ENCODE measurements around the gene TRIM49B. TPM values are rescaled to one million over a fixed set of nuclear protein-coding genes. Genes with fewer than 3 reads are reported as not detected.
"Not testable (repeated sequence)": the region's sequence is repeated elsewhere in the genome, so short reads cannot be mapped to it uniquely, and the experiment has no call there.

TRIM49B gene
- not detected for polyA plus RNA-seq (2012; ENCODE audit: insufficient read depth, insufficient read length, low read depth)

- H3K4me1 ChIP-seq; H3K36me3 ChIP-seq; DNase-seq; H3K4me3 ChIP-seq (ENCODE audit: low read depth, low read length); H3K9me3 ChIP-seq; H3K27me3 ChIP-seq: not testable (repeated sequence)
Measured at GRCh38 chr11:49028523-49028922, at the start of gene TRIM49B. TRIM49B (plus strand) TSS chr11:49028823; CDS start chr11:49031600, 2,777 bp downstream.

GRCh38 chr11:48983785-48984184 lies 44.8 kb upstream of the TRIM49B start, which contains the start of gene TRIM51G:
TRIM51G (minus strand) TSS chr11:48983885; CDS start chr11:48981695, 2,190 bp downstream.
- not testable (repeated sequence) for H3K27me3 ChIP-seq; H3K4me1 ChIP-seq; H3K4me3 ChIP-seq (ENCODE audit: low read depth, low read length); H3K36me3 ChIP-seq; H3K9me3 ChIP-seq; DNase-seq

GRCh38 chr11:49048229-49048628 lies 19.6 kb downstream of the TRIM49B start:
- not testable (repeated sequence) for H3K9me3 ChIP-seq; DNase-seq; H3K27me3 ChIP-seq; H3K36me3 ChIP-seq; H3K4me1 ChIP-seq; H3K4me3 ChIP-seq (ENCODE audit: low read depth, low read length)

GRCh38 chr11:49049821-49050220 lies 21.2 kb downstream of the TRIM49B start:
- not testable (repeated sequence) for H3K4me1 ChIP-seq; H3K27me3 ChIP-seq; H3K36me3 ChIP-seq; H3K4me3 ChIP-seq (ENCODE audit: low read depth, low read length); H3K9me3 ChIP-seq; DNase-seq

- H3K27me3 ChIP-seq; H3K4me3 ChIP-seq (ENCODE audit: low read depth, low read length); H3K4me1 ChIP-seq; H3K36me3 ChIP-seq; H3K9me3 ChIP-seq; DNase-seq: not testable (repeated sequence)
Measured at GRCh38 chr11:49059012-49059411, 30.4 kb downstream of the TRIM49B start, which contains the start of gene TRIM64C. TRIM64C (minus strand) TSS chr11:49059112; CDS start chr11:49059112, 0 bp downstream.

GRCh38 chr11:49069897-49070296 lies 41.3 kb downstream of the TRIM49B start:
- not testable (repeated sequence) for H3K4me3 ChIP-seq (ENCODE audit: low read depth, low read length); H3K4me1 ChIP-seq; H3K27me3 ChIP-seq; H3K36me3 ChIP-seq; H3K9me3 ChIP-seq; DNase-seq

All from BE2C (cell line).